NCI-H2081 treated with DMSO at 0.1 percent for 48 hours (cell line): ENCODE results near the gene COL6A2.

Experiments
- DNase-seq: peaks from one replicate; lab custom pipeline; 2025; lab: John Stamatoyannopoulos, UW

COL6A2 gene

GRCh38 chr21:46114963-46115362 lies 17.1 kb downstream of the COL6A2 start:
- DNase-seq, result no peak

- no peak for DNase-seq
Observed at GRCh38 chr21:46115441-46116188, 17.7 kb downstream of the COL6A2 start.

DNA sequence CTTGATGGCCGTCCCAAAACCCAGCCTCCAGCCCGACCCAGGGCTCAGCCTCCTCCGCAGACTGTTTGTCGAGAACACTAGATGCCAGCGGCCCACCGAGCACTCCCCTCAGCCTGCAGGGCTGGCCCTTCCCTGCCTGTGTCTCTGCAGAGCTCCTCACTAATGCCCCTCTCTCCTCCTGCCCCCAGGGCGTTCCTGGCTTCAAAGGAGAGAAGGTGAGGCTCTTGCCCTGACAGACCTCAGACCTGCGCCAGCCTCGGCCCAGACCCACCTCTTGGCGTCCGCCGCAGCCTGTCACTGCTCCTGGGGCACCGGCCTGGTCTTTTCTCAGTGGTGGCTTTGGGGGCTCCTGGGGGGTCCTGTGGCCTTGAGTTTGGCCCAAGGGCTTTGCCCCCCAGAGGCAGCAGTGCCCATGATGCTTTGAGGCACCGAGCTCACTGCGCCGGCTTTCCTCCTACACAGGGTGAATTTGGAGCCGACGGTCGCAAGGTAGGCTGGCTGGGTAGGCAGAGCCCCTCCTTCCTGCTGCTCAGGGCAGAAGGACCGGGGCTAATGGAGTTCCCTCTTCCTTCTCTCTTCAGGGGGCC lies 18.4 kb downstream of the COL6A2 start:
- no peak for DNase-seq

GRCh38 chr21:46116776-46117585 lies 19.1 kb downstream of the COL6A2 start:
- no peak for DNase-seq

DNA sequence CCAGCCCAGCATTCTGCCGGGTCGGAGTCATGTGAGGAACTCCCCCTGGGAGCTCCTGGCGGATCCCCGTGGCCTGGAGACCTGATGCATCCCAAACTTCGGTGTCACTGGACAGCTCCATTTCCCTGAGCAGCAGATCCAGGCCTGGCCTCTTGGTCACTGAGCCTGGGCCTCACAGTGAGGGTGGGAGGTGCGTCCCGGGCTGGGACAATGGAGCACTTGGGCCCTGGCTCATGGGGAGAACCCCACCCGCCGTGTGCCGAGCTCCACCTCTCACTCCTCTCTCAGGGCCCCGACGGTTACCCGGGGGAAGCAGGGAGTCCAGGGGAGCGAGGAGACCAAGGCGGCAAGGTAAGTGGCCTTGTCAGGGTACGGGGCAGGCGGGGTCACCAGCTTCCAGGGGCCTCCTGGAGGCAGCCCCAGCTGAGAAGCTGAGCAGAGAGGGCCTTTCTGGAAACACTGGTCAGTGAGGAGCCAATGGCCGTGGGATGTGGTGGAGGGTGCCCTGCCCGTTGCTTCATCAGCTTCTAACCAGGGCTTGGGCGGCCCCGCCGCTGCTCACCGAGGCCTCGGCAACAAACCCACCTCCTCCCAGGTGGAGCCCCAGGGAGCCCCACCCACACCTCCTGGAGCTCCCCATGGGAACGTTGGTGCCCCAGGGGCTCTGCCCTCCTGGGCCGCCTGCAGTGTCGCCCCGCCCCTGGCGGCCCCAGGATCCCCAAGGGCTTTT lies 19.8 kb downstream of the COL6A2 start:
- DNase-seq, result no peak

DNA sequence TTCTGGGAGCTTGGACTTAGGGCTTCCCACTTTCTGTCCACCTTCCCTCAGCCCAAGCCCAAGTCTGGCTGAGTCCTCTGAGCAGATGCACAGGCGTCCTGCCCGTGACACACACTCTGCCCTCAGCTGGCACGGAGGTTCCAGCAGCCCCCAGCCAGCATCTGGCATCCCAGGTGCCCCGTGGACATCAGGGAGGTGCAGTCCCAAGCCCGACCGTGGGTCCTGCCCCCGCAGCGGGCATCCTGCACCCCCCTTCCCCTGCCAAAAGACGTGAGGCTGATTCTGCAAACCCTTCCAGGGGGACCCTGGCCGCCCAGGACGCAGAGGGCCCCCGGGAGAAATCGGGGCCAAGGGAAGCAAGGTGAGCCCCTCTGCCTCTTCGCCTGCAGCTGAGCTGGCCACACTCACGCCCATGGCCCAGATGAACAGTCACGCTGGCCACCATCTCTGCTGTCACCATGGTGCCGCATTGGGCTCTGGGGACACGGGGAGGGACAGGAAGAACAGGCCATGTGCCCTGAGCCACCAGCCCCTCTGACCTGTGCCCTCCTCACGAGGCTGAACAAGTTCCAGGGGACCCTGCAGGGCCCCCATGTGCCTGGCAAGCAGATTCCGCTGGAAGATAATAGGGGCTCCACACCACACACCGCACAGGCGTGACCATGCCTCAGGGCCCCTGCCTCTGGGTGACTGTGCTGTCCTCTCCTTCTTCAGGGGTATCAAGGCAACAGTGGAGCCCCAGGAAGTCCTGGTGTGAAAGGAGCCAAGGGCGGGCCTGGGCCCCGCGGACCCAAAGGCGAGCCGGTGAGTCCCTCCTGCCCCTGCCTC lies 20.6 kb downstream of the COL6A2 start:
- DNase-seq, result no peak

- no peak for DNase-seq
Observed at GRCh38 chr21:46119144-46119636, 21.3 kb downstream of the COL6A2 start.

- no peak for DNase-seq
Observed at GRCh38 chr21:46119637-46120271, 21.8 kb downstream of the COL6A2 start.

DNA sequence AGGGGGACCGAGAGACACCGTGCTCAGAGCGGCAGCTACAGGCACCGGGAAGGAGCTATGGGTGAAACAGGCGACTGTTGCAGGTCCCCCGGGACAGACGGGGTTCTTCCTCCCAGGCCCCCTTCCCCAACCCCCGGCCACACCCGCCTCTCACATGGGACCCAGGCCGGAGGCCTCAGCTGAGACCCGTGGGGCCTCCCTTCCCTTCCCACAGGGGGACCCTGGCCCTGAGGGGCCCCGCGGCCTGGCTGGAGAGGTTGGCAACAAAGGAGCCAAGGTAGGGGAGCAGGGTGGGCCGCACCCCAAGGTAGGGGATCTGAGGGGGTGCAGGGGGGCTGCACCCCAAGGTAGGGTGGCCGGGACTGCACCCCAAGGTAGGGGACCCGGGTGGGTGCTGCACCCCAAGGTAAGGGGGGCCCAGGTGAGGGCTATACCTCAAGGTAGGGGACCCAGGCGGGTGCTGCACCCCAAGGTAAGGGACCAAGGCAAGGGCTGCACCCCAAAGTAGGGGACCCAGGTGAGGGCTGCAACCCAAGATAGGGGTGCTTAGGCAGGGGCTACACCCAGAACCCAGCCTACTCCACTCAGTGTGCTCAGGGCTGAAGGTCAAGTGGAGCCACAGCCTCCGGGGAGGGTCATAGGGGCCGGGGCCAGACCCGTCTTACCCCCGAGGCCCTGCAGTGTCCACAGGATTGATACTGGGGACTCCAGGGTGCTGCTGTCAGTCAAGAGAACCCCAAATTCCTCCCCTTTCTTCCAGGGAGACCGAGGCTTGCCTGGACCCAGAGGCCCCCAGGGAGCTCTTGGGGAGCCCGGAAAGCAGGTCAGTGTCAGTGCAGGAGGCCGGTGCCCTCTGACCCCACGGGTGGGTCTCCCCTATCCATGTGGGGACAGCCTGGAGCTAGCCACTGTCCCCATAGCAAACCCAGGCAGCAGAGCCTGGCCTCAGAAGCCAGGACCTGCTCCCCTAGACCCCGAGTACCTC lies 22.7 kb downstream of the COL6A2 start:
- no peak for DNase-seq

DNA sequence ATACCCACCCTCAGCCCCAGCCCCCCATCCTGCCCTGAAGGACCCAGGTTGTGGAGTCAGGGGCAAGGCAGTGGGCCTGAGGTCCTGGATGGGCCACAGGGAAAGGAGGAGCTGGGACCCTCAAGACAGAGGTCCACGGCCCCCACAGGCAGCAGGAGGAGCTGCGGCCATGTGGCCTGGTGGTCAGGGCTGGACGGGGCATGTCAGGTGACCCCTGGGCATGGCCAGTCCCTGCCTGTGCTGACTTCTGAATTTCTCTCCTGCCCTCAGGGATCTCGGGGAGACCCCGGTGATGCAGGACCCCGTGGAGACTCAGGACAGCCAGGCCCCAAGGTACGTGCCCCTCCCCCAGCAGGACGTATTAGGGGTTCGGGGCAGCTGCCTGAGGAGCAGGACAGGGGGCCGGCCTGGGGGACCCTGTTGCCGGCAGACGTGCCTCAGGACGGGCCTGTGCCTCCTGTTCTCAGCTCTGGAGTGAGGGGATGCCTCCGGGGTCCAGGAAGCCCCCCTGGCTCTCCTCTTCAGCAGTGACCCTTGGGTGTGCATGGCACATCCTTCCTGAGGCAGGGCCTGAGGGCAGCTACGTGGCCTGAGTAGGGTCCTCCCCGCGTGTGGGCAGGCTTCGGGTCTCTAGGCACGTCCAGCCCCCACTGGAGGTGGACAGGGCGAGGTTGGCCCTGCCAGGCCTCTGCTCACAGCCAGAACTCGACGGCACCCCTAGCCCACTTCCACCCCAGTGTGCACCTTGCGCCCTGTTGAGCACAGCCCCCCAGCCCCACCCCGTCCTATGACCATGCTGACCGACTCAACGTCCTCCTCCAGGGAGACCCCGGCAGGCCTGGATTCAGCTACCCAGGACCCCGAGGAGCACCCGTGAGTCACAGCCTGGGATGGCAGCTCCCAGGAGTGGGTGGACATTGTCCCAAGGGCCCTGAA lies 23.6 kb downstream of the COL6A2 start:
- DNase-seq, result no peak

DNA sequence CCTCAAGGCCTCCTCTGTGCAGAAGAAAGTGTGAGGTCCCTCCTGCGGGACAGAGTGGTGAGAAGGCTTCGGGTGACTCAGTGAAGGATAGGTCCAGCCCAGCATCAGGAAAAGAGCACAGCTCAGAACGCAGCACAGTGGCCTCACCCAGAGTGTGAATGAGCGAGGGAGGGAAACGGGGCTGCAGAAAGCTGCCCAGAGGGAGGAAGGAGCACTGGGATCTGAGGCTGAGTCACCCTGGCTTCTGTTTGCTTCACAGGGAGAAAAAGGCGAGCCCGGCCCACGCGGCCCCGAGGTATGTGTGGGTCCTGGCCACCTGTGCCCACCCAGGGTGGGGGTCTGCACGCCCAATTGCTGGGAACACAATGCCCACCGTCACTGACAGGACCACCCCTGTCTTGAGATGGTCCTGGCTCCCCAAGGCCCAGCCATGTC lies 24.3 kb downstream of the COL6A2 start:
- no peak for DNase-seq

GRCh38 chr21:46122758-46123683 lies 25.1 kb downstream of the COL6A2 start:
- DNase-seq, result no peak

- no peak for DNase-seq
Observed at GRCh38 chr21:46124083-46124925, 26.4 kb downstream of the COL6A2 start.

GRCh38 chr21:46124926-46125845 lies 27.3 kb downstream of the COL6A2 start:
- no peak for DNase-seq

DNA sequence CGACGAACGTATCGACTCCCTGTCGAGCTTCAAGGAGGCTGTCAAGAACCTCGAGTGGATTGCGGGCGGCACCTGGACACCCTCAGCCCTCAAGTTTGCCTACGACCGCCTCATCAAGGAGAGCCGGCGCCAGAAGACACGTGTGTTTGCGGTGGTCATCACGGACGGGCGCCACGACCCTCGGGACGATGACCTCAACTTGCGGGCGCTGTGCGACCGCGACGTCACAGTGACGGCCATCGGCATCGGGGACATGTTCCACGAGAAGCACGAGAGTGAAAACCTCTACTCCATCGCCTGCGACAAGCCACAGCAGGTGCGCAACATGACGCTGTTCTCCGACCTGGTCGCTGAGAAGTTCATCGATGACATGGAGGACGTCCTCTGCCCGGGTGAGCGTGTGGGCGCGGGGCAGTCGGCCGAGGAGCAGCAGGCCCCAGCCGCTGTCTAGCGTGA lies 28.0 kb downstream of the COL6A2 start:
- DNase-seq, result no peak
